ENCODE results near the gene CSNK2B. TPM values are rescaled to one million over a fixed set of nuclear protein-coding genes. Genes with fewer than 3 reads are reported as not detected.

The CSNK2B gene
- 100 to 1,000 TPM; 215 to 219 TPM for total RNA-seq

DNA sequence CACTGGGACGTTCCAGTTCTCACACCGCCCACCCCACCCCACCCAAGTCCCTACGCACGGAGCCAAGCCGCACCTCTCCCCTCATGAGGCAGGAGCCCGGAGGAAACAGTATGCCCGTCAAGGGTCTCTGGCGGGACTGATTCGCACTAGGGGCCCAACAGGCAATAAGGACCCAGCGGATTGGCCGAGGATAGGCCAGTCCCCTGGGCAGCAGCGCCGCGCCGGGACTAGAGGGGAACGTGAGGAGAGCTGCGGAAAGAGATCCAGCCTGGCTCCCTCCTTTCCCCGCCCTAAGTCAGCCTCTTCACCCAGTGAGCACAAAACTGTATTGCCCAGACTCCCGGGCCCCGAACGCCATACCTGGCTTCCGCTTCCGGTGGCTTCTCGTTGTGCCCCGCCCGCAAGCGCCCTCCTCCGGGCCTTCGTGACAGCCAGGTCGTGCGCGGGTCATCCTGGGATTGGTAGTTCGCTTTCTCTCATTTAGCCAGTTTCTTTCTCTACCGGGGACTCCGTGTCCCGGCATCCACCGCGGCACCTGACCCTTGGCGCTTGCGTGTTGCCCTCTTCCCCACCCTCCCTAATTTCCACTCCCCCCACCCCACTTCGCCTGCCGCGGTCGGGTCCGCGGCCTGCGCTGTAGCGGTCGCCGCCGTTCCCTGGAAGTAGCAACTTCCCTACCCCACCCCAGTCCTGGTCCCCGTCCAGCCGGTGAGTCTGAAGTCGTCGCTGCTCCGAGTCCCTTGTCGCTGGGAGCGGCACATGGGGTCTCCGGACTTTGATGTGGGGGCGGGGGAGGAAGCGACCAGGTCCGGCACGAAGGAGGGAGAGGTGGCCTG is at the start of gene CSNK2B:
Gene CSNK2B (plus strand): TSS at position 580 of the 836 bp plus-strand sequence. CDS start 752 bp downstream, outside the sequence.
- Mint-ChIP-seq H3K4me1 (ENCODE audit: low read depth) (peaks cover 62% of the 10 kb centered on the region), H3K27ac (peak within 1 kb of the TSS; percentile 97), H3K27me3 (ENCODE audit: low read depth) (no peaks in the 10 kb centered on the region), H3K36me3 (ENCODE audit: low read depth) (peaks cover 68% of the 10 kb centered on the region), H3K9me3 (no peaks in the 10 kb centered on the region), H3K4me3 (peak within 1 kb of the TSS; percentile 95)
- DNase-seq = peak; percentile 99
- intact Hi-C loops (cut with micrococcal nuclease) = loop anchor here (1.0 to 10.0 kb wide), 13 partner anchors 13 to 1179 kb away; partner anchors contain the start of genes ABHD16A, ATP6V1G2, BAG6 and HSPA1B
- CTCF ChIA-PET = interaction anchor here (0.9 to 1.2 kb wide), 3 partner anchors 104 to 197 kb away, joined by 3 read pairs; no protein-coding TSS in a partner anchor

DNA sequence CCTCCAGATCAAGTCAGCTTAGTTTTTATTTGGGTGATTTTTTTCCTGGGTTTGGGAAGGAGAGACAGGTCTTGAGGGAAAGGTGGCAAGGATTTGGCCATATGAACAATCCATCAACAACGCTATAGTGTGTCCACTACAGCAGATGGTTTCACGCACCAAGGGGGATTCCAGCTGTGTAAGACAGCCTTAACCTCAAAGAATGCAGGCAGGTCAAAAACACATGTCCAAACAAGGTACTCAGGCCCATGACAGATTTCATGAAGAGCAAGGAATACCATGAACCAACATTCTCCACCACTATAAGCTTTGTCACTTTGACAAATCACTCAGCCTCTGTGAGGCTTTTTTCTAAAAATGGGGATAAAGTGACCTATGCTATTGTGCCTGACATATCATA is 48.9 kb upstream of the CSNK2B start:
- H3K9me3 Mint-ChIP-seq = no peaks in the 10 kb centered on the region
- H3K4me3 Mint-ChIP-seq = peak overlapping the region; percentile 77
- intact Hi-C loops (cut with micrococcal nuclease) = no loop called here
- H3K36me3 Mint-ChIP-seq (ENCODE audit: low read depth) = peaks cover 26% of the 10 kb centered on the region
- peaks cover 49% of the 10 kb centered on the region for H3K4me1 Mint-ChIP-seq (ENCODE audit: low read depth)
- CTCF ChIA-PET = interaction anchor here (1.2 to 6.4 kb wide), 5 partner anchors 19 to 76 kb away, joined by 3 to 41 read pairs (median 4); partner anchors contain the start of genes ATP6V1G2 and DDX39B
- no peaks in the 10 kb centered on the region for H3K27me3 Mint-ChIP-seq (ENCODE audit: low read depth)
- DNase-seq = no peak
- H3K27ac Mint-ChIP-seq = peak overlapping the region; percentile 91

DNA sequence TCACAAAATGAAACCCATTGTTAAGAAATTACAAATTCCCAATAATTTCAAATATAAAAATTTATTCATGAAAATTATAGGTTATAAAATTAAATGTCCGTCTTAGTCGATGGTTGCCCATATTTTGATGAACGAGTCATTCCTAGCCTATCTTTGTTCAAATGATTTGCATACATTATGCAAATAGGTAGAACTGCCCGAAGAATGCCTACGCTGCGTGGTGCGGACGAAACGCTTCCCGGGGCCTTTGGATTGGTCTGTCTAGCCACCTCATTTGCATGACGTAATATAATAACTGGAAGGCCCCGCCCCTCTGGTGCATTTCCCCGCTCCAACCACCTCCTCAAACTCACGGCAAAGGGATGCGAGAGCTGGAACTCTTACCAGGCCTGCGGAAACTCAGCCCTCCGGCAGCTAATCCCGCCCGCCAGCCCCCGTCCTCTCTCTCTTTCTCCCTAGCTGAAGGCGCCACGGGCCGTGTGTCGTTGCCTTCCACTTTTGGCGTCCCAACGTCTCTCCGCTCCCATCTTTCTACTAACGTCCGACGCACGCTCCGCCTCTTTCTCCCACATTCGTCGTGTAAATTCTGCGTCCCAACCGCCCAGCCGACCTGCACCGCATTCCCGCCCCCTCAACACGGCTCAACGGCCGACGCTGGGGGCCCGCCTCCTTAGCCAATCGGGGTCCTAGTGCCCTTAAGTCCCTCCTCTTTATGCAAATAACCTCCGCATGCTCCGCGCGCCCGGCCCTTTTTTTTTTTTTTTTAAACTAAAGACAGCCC is 45.9 kb upstream of the CSNK2B start:
- H3K4me1 Mint-ChIP-seq (ENCODE audit: low read depth) = peaks cover 55% of the 10 kb centered on the region
- H3K9me3 Mint-ChIP-seq = no peaks in the 10 kb centered on the region
- CTCF ChIA-PET = interaction anchor here (0.6 kb wide), 2 partner anchors 11 to 395 kb away, joined by 3 to 6 read pairs; no protein-coding TSS in a partner anchor
- intact Hi-C loops (cut with micrococcal nuclease) = loop anchor here (1.0 kb wide), 11 partner anchors 32 to 243 kb away; partner anchors contain the start of genes ABHD16A, BAG6 and NFKBIL1
- peak overlapping the region; percentile 83 for H3K4me3 Mint-ChIP-seq
- no peaks in the 10 kb centered on the region for H3K27me3 Mint-ChIP-seq (ENCODE audit: low read depth)
- peak overlapping the region; percentile 97 for H3K27ac Mint-ChIP-seq
- DNase-seq = peak; percentile 99
- H3K36me3 Mint-ChIP-seq (ENCODE audit: low read depth) = peaks cover 50% of the 10 kb centered on the region

DNA sequence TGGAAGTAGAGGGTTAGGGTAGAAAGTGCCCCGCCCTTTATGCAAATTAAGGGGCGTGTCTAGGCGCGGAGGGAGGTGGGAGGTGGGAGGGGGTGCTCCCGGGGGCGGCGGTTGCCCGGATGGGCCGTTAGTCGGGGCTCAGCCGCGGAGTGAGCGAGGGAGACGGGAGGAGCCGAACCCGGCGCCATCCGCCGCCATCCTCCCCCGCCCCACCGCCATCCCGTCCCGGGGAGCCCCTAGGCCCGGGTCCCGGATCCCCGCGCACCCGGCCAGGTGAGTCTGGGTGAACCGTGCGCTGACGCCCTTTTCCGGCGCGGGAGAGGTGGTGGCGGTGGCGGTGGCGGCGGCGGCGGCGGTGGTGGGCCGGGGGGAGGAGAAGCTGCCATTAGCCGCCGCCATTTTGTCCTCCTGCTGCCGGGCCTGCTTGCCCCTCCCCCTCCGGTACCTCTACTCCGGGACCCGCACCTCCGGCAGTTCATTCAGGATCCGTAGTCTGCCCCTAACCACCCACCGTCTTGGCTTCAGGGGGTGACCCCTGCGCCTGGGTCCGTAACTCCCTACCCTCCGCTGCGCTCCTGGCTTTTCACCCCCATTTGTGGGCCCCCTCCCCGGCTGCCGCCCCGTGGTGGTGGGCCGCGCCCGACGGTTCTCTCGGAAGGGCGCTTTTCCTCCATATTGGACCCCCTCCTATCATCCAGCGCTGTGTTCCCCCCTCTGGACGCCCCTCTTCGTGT is 45.1 kb upstream of the CSNK2B start, which contains the start of gene PRRC2A:
Gene PRRC2A (plus strand): TSS at position 130 of the 734 bp plus-strand sequence. CDS start 2,075 bp downstream, outside the sequence.
- peak; percentile 84 for DNase-seq
- H3K27ac Mint-ChIP-seq = peak within 1 kb of the TSS; percentile 97
- no peaks in the 10 kb centered on the region for H3K9me3 Mint-ChIP-seq
- peaks cover 58% of the 10 kb centered on the region for H3K36me3 Mint-ChIP-seq (ENCODE audit: low read depth)
- no peaks in the 10 kb centered on the region for H3K27me3 Mint-ChIP-seq (ENCODE audit: low read depth)
- CTCF ChIA-PET = interaction anchor here (0.6 to 1.1 kb wide), 3 partner anchors 12 to 126 kb away, joined by 3 to 7 read pairs (median 4); no protein-coding TSS in a partner anchor
- peak within 1 kb of the TSS; percentile 83 for H3K4me3 Mint-ChIP-seq
- H3K4me1 Mint-ChIP-seq (ENCODE audit: low read depth) = peaks cover 50% of the 10 kb centered on the region
- intact Hi-C loops (cut with micrococcal nuclease) = loop anchor here (1.0 kb wide), 11 partner anchors 32 to 243 kb away; partner anchors contain the start of genes ABHD16A, BAG6 and NFKBIL1

DNA sequence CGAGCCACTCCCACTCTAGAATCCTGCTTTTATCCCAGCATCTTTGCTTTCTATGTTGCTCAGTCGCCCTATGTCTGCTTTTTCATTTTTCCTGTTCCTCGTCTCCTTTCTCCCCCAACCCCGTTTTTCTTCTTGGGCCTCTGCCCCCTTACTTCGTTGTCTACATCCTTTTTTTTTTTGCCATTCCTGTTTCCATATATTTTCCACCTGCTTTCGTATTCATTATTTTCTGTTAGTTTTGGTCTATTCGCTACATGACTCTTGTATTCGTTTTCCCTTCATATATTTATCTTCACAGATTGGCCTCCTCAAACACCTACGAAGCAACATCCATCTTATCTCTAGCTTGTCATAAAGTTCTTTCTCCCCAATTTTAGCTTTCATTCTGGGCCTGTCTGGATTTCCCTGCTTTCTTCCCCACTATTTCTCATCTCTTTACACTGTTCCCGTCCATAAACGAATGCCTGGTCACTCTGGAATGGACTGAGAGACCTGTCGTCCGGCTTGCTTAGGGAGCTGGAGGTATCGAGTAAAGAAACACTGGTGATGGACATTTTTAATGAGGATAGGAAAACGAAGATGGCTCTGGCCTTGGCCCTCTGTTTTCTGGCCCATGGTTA is 44.5 kb upstream of the CSNK2B start:
- Mint-ChIP-seq H3K27me3 (ENCODE audit: low read depth) (no peaks in the 10 kb centered on the region), H3K36me3 (ENCODE audit: low read depth) (peaks cover 63% of the 10 kb centered on the region)
- CTCF ChIA-PET = interaction anchor here (1.1 kb wide), 3 partner anchors 13 to 127 kb away, joined by 4 to 7 read pairs (median 4); no protein-coding TSS in a partner anchor

DNA sequence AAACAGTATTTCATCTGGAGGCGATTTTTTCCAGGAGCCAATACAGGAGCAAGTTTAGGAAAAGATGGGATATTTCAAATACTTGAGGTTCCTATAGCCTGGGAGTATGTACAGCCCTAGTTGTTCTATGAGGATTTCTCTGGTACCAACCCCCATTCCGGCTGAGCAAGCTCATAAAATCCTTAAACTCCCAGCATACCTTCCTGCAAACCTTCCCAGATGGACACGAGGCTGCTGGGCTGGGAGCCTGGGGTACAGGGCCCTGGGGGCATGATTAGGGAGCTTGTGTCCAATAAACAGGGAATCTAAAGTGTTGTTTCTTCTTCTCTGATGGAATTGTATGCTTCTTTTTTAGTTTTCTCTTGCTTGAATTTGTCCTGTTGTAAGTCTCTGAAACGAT is 43.9 kb upstream of the CSNK2B start:
- no peaks in the 10 kb centered on the region for H3K27me3 Mint-ChIP-seq (ENCODE audit: low read depth)
- DNase-seq = no peak
- intact Hi-C loops (cut with micrococcal nuclease) = no loop called here
- H3K4me3 Mint-ChIP-seq = peak overlapping the region; percentile 83
- CTCF ChIA-PET = interaction anchor here (0.5 to 1.1 kb wide), 6 partner anchors 12 to 127 kb away, joined by 3 to 7 read pairs (median 4); partner anchors contain the start of gene ATP6V1G2
- H3K27ac Mint-ChIP-seq = peak overlapping the region; percentile 97
- peaks cover 61% of the 10 kb centered on the region for H3K36me3 Mint-ChIP-seq (ENCODE audit: low read depth)
- H3K9me3 Mint-ChIP-seq = no peaks in the 10 kb centered on the region
- peaks cover 40% of the 10 kb centered on the region for H3K4me1 Mint-ChIP-seq (ENCODE audit: low read depth)

More for the DNA sequence above, 44.5 kb upstream of the CSNK2B start:
- DNase-seq = no peak
- H3K27ac Mint-ChIP-seq = peak overlapping the region; percentile 97
- H3K4me3 Mint-ChIP-seq = peak overlapping the region; percentile 83
- intact Hi-C loops (cut with micrococcal nuclease) = no loop called here
- no peaks in the 10 kb centered on the region for H3K9me3 Mint-ChIP-seq
- peaks cover 46% of the 10 kb centered on the region for H3K4me1 Mint-ChIP-seq (ENCODE audit: low read depth)

DNA sequence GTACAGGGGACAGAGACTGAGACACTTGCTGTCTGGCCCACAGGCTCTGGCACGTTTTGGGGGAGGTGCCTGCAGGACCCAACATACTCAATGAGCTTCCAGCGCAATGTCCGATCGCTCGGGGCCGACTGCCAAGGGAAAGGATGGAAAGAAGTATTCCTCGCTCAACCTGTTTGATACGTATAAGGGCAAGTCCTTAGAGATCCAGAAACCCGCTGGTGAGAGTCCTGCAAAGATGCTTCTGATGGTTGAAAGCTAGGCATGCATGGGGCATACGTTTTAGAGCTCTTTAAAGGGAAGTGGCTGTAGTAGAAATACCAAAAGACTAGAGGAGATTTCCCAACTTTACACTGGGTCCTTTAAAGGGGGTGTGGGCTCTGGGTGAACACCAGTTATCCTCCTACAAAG is 43.2 kb upstream of the CSNK2B start:
- Mint-ChIP-seq H3K4me3 (peak overlapping the region; percentile 83), H3K9me3 (no peaks in the 10 kb centered on the region), H3K36me3 (ENCODE audit: low read depth) (peaks cover 65% of the 10 kb centered on the region), H3K27ac (peak overlapping the region; percentile 97), H3K27me3 (ENCODE audit: low read depth) (no peaks in the 10 kb centered on the region), H3K4me1 (ENCODE audit: low read depth) (peaks cover 36% of the 10 kb centered on the region)
- intact Hi-C loops (cut with micrococcal nuclease) = no loop called here
- DNase-seq = no peak
- CTCF ChIA-PET = interaction anchor here (0.5 to 1.1 kb wide), 6 partner anchors 12 to 219 kb away, joined by 3 to 5 read pairs (median 4); partner anchors contain the start of gene ATP6V1G2

DNA sequence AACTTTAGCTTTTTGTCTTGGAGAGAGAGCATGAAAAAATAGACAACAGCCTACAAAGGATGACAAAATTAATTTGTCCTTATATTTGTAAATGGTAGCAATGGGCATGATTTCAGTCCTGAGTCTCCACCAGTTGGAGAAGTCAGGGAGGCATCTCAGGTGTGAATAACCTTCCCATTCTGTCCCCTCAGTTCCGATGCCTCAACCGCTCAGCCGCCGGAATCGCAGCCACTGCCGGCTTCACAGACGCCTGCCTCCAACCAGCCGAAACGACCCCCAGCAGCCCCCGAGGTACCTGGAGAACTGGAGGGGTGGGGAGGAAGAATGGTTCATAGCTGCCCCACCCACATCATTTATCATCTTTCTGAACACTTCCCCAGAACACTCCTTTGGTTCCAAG is 41.8 kb upstream of the CSNK2B start:
- no peak for DNase-seq
- intact Hi-C loops (cut with micrococcal nuclease) = no loop called here
- Mint-ChIP-seq H3K4me3 (no peak overlapping the region), H3K27ac (peak overlapping the region; percentile 4), H3K27me3 (ENCODE audit: low read depth) (no peaks in the 10 kb centered on the region), H3K36me3 (ENCODE audit: low read depth) (peaks cover 72% of the 10 kb centered on the region), H3K4me1 (ENCODE audit: low read depth) (peaks cover 29% of the 10 kb centered on the region), H3K9me3 (no peaks in the 10 kb centered on the region)
- CTCF ChIA-PET = no interaction called here

DNA sequence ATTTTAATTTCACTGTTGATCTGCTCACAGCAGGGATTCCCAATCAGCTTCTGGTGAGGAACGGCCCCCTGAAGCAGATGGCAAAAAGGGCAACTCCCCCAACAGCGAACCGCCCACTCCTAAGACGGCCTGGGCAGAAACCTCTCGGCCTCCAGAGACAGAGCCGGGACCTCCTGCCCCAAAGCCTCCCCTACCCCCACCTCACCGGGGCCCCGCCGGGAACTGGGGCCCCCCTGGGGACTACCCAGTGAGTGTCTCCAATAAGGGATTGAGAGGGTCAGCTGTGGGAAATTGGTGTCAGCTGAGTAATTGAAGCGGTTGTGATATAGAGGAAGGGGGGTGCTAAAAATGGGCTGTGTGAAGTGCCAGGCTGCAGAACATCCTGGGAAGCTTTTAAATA is 38.9 kb upstream of the CSNK2B start:
- intact Hi-C loops (cut with micrococcal nuclease) = no loop called here
- no peak overlapping the region for H3K27ac Mint-ChIP-seq
- H3K36me3 Mint-ChIP-seq (ENCODE audit: low read depth) = peaks cover 83% of the 10 kb centered on the region
- no peaks in the 10 kb centered on the region for H3K27me3 Mint-ChIP-seq (ENCODE audit: low read depth)
- no peak overlapping the region for H3K4me3 Mint-ChIP-seq
- DNase-seq = no peak
- CTCF ChIA-PET = no interaction called here
- no peaks in the 10 kb centered on the region for H3K9me3 Mint-ChIP-seq
- H3K4me1 Mint-ChIP-seq (ENCODE audit: low read depth) = peaks cover 20% of the 10 kb centered on the region

DNA sequence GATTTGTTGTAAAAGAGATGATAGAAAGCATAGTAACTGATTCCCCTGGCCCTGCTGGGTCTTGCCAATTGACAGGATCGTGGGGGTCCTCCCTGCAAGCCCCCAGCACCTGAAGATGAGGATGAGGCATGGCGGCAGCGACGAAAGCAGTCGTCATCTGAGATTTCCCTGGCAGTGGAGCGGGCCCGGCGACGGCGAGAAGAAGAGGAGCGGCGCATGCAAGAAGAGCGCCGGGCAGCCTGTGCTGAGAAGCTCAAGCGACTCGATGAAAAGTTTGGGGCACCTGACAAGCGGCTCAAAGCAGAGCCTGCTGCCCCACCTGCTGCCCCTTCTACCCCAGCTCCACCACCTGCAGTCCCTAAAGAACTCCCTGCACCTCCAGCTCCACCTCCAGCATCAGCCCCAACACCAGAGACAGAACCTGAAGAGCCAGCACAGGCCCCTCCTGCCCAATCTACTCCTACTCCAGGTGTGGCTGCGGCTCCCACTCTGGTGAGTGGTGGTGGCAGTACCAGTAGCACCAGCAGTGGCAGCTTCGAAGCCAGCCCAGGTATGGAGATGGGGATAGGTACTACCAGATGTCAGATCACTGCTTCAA is 38.1 kb upstream of the CSNK2B start:
- Mint-ChIP-seq H3K4me1 (ENCODE audit: low read depth) (peaks cover 11% of the 10 kb centered on the region), H3K27me3 (ENCODE audit: low read depth) (no peaks in the 10 kb centered on the region), H3K36me3 (ENCODE audit: low read depth) (peaks cover 80% of the 10 kb centered on the region), H3K9me3 (no peaks in the 10 kb centered on the region), H3K4me3 (no peak overlapping the region), H3K27ac (peak overlapping the region; percentile 14)
- CTCF ChIA-PET = no interaction called here
- intact Hi-C loops (cut with micrococcal nuclease) = no loop called here
- no peak for DNase-seq

DNA sequence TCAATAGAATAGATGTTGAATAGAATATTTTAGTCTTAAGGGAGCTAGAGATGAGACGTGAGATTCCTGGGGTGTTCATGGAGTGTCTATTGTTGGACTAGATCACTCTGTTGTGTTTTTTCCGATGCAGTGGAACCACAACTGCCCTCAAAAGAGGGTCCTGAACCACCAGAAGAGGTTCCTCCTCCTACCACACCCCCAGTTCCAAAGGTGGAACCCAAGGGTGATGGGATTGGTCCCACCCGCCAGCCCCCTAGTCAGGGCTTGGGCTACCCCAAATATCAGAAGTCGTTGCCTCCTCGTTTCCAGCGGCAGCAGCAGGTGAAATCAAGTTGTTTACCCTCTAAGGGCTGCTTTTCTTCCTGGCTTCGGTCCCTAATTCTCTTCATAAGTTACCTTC is 36.9 kb upstream of the CSNK2B start:
- CTCF ChIA-PET = no interaction called here
- H3K27me3 Mint-ChIP-seq (ENCODE audit: low read depth) = no peaks in the 10 kb centered on the region
- no peak overlapping the region for H3K4me3 Mint-ChIP-seq
- peaks cover 80% of the 10 kb centered on the region for H3K36me3 Mint-ChIP-seq (ENCODE audit: low read depth)
- H3K4me1 Mint-ChIP-seq (ENCODE audit: low read depth) = peaks cover 5% of the 10 kb centered on the region
- H3K27ac Mint-ChIP-seq = no peak overlapping the region
- DNase-seq = no peak
- H3K9me3 Mint-ChIP-seq = no peaks in the 10 kb centered on the region
- intact Hi-C loops (cut with micrococcal nuclease) = no loop called here
